ENCODE measurements around the gene FYB1. TPM values are rescaled to one million over a fixed set of nuclear protein-coding genes. Genes with fewer than 3 reads are reported as not detected.

The FYB1 gene
- total RNA-seq, 2 experiments from 2014 or later = 82.8 to 83.0 TPM

DNA sequence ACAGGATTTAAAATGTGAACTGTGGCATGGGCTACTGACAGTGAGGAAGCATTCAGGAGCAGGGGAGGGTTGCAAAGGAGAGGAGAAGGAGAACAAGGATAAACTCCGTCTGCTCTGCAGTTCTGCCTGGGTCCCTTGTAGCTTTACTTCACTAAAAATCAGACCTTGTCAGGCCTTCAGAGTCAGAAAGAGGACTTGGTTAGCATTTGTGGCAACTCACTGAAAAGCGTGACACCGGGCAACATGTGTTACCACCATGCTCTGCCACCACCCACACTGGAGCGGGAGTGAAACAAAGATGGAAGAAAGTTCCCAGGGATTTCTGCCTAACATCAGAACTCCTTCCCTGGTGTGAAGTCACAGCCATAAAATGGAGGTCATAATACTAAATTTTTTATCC is 19.3 kb downstream of the FYB1 start:
- Mint-ChIP-seq H3K27me3 (no peaks in the 10 kb centered on the region), H3K27ac (peak overlapping the region; percentile 97), H3K4me3 (peak overlapping the region; percentile 92), H3K4me1 (ENCODE audit: low read depth) (peaks cover 31% of the 10 kb centered on the region), H3K9me3 (no peaks in the 10 kb centered on the region), H3K36me3 (ENCODE audit: low read depth) (peaks cover 23% of the 10 kb centered on the region)
- POLR2A ChIA-PET = interaction anchor here (0.6 to 18.3 kb wide), 8 partner anchors 12 to 1480 kb away, joined by 3 to 202 read pairs (median 10); no protein-coding TSS in a partner anchor
- intact Hi-C loops (cut with micrococcal nuclease) = loop anchor here (5.0 to 10.0 kb wide), 3 partner anchors 43 to 1485 kb away; partner anchors contain the start of gene RICTOR
- no peak for ATAC-seq
- DNase-seq = peak; percentile 60
- TF ChIP-seq CTCF (IDR thresholded peaks at IDR 0.05) = no peak
- CTCF ChIA-PET = interaction anchor here (0.7 to 5.5 kb wide), 17 partner anchors 10 to 85 kb away, joined by 3 to 61 read pairs (median 5); no protein-coding TSS in a partner anchor

DNA sequence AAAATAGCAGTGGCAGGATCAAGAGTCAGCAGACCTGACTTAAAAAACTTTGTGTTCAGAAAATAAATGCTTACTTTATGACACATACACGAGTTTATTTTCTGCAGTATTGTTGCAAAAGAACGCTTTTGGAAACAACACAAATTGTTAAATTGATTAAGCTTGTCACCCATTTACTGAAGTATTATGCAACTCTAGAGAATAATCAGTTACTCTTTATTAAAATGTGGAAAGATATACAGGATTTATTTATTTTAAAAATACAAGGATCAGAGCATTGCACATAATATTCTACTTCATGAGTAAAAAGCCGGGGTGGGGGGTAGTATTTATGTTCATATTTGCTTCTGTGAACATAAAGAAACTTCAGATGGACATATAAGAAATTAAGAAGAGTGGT is 20.0 kb downstream of the FYB1 start:
- peaks cover 29% of the 10 kb centered on the region for H3K4me1 Mint-ChIP-seq (ENCODE audit: low read depth)
- H3K9me3 Mint-ChIP-seq = no peaks in the 10 kb centered on the region
- peak overlapping the region; percentile 97 for H3K27ac Mint-ChIP-seq
- no peak for TF ChIP-seq CTCF (IDR thresholded peaks at IDR 0.05)
- ATAC-seq = no peak
- CTCF ChIA-PET = interaction anchor here (1.0 to 5.5 kb wide), 7 partner anchors 10 to 83 kb away, joined by 4 to 50 read pairs (median 8); no protein-coding TSS in a partner anchor
- no peaks in the 10 kb centered on the region for H3K27me3 Mint-ChIP-seq
- peaks cover 30% of the 10 kb centered on the region for H3K36me3 Mint-ChIP-seq (ENCODE audit: low read depth)
- POLR2A ChIA-PET = interaction anchor here (0.6 to 18.3 kb wide), 8 partner anchors 12 to 1481 kb away, joined by 3 to 202 read pairs (median 10); no protein-coding TSS in a partner anchor
- peak overlapping the region; percentile 92 for H3K4me3 Mint-ChIP-seq
- DNase-seq = no peak
- intact Hi-C loops (cut with micrococcal nuclease) = no loop called here

- ChIA-PET CTCF (interaction anchor here (0.6 to 5.5 kb wide), 6 partner anchors 9 to 85 kb away, joined by 3 to 43 read pairs (median 4); no protein-coding TSS in a partner anchor), POLR2A (interaction anchor here (0.6 to 18.3 kb wide), 3 partner anchors 8 to 33 kb away, joined by 3 to 202 read pairs (median 11); no protein-coding TSS in a partner anchor)
- H3K9me3 Mint-ChIP-seq = no peaks in the 10 kb centered on the region
- H3K27me3 Mint-ChIP-seq = no peaks in the 10 kb centered on the region
- H3K36me3 Mint-ChIP-seq (ENCODE audit: low read depth) = peaks cover 35% of the 10 kb centered on the region
- ATAC-seq (peak; percentile 42), DNase-seq (no peak)
- intact Hi-C loops (cut with micrococcal nuclease) = no loop called here
- TF ChIP-seq CTCF (IDR thresholded peaks at IDR 0.05) = no peak
- H3K4me3 Mint-ChIP-seq = peak overlapping the region; percentile 92
- H3K4me1 Mint-ChIP-seq (ENCODE audit: low read depth) = peaks cover 36% of the 10 kb centered on the region
- H3K27ac Mint-ChIP-seq = peak overlapping the region; percentile 76
Measured at GRCh38 chr5:39198127-39198526, 21.2 kb downstream of the FYB1 start.

- CTCF ChIA-PET = interaction anchor here (1.0 to 2.8 kb wide), 5 partner anchors 8 to 85 kb away, joined by 3 to 11 read pairs (median 4); no protein-coding TSS in a partner anchor
- intact Hi-C loops (cut with micrococcal nuclease) = no loop called here
- peak overlapping the region; percentile 92 for H3K4me3 Mint-ChIP-seq
- H3K27ac Mint-ChIP-seq = peak overlapping the region; percentile 75
- peaks cover 35% of the 10 kb centered on the region for H3K36me3 Mint-ChIP-seq (ENCODE audit: low read depth)
- POLR2A ChIA-PET = interaction anchor here (2.2 to 18.3 kb wide), 2 partner anchors 21 to 33 kb away, joined by 11 to 202 read pairs; no protein-coding TSS in a partner anchor
- H3K9me3 Mint-ChIP-seq = no peaks in the 10 kb centered on the region
- ATAC-seq (peak; percentile 71), DNase-seq (peak; percentile 80)
- no peaks in the 10 kb centered on the region for H3K27me3 Mint-ChIP-seq
- H3K4me1 Mint-ChIP-seq (ENCODE audit: low read depth) = peaks cover 42% of the 10 kb centered on the region
- no peak for TF ChIP-seq CTCF (IDR thresholded peaks at IDR 0.05)
Measured at GRCh38 chr5:39197556-39197955, 21.8 kb downstream of the FYB1 start.

Data from activated CD8-positive, alpha-beta T cell treated with anti-CD3 and anti-CD28 coated beads for 36 hours (primary cell).